Gastrocnemius medialis (tissue), 4 donors: Measurements from ENCODE around the gene SORBS2. TPM values are rescaled to one million over a fixed set of nuclear protein-coding genes. Genes with fewer than 3 reads are reported as not detected.

Experiments
- ATAC-seq, 2 donors: fragments of 150-250 bp; one replicate each; pipeline ENCODE4 v1.9.1; 2016
- DNase-seq, 2 donors: peaks; one replicate each; pipeline ENCODE4 v3.0.0-alpha.2; 2019
- H3K27ac ChIP-seq, 4 donors: fragments of 200-600 bp; sonication (generic); 1 replicate in 1 of 4; 2 replicates in 3 of 4; pipeline ENCODE4 v1.5.1; 2016 to 2018; ENCODE audit warnings: mild to moderate bottlenecking in 2 of 4, moderate library complexity in 1 of 4
- H3K27me3 ChIP-seq, 3 donors: fragments of 200-600 bp; sonication (generic) in 2 of 3; 1 replicate in 1 of 3; 2 replicates in 2 of 3; pipeline versions ENCODE4 v1.5.1 to v1.6.0; 2016 to 2019; ENCODE audit warnings: mild to moderate bottlenecking in 1 of 3, moderate library complexity in 1 of 3
- H3K36me3 ChIP-seq, 2 donors: fragments of 200-600 bp; sonication (generic) in 1 of 2; one replicate each; pipeline ENCODE4 v1.5.1; 2017 to 2018
- H3K4me1 ChIP-seq, 2 donors: fragments of 200-600 bp; sonication (generic) in 1 of 2; one replicate each; pipeline ENCODE4 v1.5.1; 2016 to 2017; ENCODE audit warnings: mild to moderate bottlenecking in 2 of 2
- H3K4me3 ChIP-seq, 4 donors: fragments of 200-600 bp; sonication (generic) in 3 of 4; 1 replicate in 1 of 4; 2 replicates in 3 of 4; pipeline ENCODE4 v1.5.1; 2016 to 2019; ENCODE audit warnings: mild to moderate bottlenecking in 2 of 4
- H3K9me3 ChIP-seq, 3 donors: fragments of 200-600 bp; sonication (generic) in 2 of 3; 1 replicate in 1 of 3; 2 replicates in 2 of 3; pipeline ENCODE4 v1.5.1; 2016 to 2019
- POLR2A ChIP-seq, 2 donors: fragments of 450-650 bp; IDR thresholded peaks; one replicate each; pipeline ENCODE4 v1.6.1; 2017; ENCODE audit warnings: antibody characterized with exemption in 2 of 2, mild to moderate bottlenecking in 2 of 2, moderate library complexity in 2 of 2
- in situ Hi-C, 4 donors: fragments of 200-750 bp; cut with MboI; loops; one replicate each; pipeline versions ENCODE4 v1.15.0 to v1.8.0; 2017; ENCODE audit warnings: low sequenced_read_pairs in 4 of 4
- intact Hi-C: fragments of 100-400 bp; cut with DNase I; formaldehyde crosslinking; loops from one replicate; pipeline ENCODE4 v1.15.1; 2023; ENCODE audit warnings: low total_unique reads
- total RNA-seq, 4 donors: library from RNA; depleted of rRNA; stranded (reverse); fragments of >200 nt; gene quantifications; one replicate each; pipeline versions ENCODE4 v1.1.0 to v1.2.3, GENCODE V29; 2016
- TF ChIP-seq, protein P1 (sequence below), 5 experiments: fragments of 450-650 bp in 3 of 5; fragments of 200-600 bp in 2 of 5; sonication (generic) in 2 of 5; IDR thresholded peaks in 4 of 5; conservative IDR thresholded peaks in 1 of 5; 1 replicate in 4 of 5; 2 replicates in 1 of 5; pipeline ENCODE4 v1.5.1; 2016 to 2019; ENCODE audit warnings: antibody characterized with exemption in 5 of 5, mild to moderate bottlenecking in 3 of 5, moderate library complexity in 3 of 5

SORBS2 gene
- total RNA-seq, 4 donors from 2014 or later = 15.3 to 64.5 (median 17.4) TPM

DNA sequence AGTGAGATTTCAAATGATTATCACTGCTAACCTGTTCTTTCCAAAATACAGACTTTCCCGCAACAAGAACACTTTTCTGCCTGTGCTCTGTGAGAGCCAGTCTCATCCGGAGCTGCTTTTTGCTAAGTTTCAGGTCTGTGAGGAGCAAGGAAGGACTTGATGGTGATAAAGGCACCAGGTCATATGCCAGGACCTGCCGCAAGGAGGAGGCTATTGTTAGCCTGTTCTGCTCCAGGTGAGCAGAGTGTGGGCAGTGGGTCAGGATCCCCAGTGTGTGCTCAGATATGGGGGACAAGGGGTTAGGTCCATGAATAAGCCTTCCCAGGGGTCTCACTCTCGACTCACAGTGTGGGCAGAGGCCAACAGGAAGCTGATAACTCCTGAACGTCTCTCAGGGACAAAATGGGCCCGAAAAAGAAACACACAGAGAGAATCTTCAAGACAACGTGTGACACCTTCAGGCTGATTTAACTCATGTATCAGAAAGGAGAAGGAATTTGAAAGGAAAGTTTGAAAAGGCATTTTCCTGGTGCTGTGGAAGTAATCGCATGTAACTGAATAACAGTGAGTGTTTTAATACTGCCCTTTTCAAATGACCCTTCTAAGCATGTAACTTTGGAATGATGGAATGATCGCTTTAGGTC is 219.0 kb downstream of the SORBS2 start:
- Histone ChIP-seq H3K27ac (peak overlapping the region; percentile 71 to 81 (median 74)), H3K27me3 (no peaks in the 10 kb centered on the region), H3K4me3 (no peak overlapping the region), H3K36me3 (no peaks in the 10 kb centered on the region), H3K4me1 (peaks cover 24 to 33% of the 10 kb centered on the region in 2 donors), H3K9me3 (no peaks in the 10 kb centered on the region)
- in situ Hi-C loops = loop anchor here in 3 of 4 donors (5.0 to 25.0 kb wide), 3 partner anchors 118 to 781 kb away; partner anchors contain the start of gene CCDC110 (in 3 of the 3)
- TF ChIP-seq, protein P1, sequence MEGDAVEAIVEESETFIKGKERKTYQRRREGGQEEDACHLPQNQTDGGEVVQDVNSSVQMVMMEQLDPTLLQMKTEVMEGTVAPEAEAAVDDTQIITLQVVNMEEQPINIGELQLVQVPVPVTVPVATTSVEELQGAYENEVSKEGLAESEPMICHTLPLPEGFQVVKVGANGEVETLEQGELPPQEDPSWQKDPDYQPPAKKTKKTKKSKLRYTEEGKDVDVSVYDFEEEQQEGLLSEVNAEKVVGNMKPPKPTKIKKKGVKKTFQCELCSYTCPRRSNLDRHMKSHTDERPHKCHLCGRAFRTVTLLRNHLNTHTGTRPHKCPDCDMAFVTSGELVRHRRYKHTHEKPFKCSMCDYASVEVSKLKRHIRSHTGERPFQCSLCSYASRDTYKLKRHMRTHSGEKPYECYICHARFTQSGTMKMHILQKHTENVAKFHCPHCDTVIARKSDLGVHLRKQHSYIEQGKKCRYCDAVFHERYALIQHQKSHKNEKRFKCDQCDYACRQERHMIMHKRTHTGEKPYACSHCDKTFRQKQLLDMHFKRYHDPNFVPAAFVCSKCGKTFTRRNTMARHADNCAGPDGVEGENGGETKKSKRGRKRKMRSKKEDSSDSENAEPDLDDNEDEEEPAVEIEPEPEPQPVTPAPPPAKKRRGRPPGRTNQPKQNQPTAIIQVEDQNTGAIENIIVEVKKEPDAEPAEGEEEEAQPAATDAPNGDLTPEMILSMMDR (IDR thresholded peaks at IDR 0.05 in 4 of 5, conservative IDR thresholded peaks at IDR 0.05 in 1 of 5) = peak in 1 of 5 experiments; percentile 25
- TF ChIP-seq POLR2A (IDR thresholded peaks at IDR 0.05) = no peak
- DNase-seq (no peak), ATAC-seq (peak; percentile 15 to 51)
- intact Hi-C loops = loop anchor here (10.0 kb wide), 2 partner anchors 198 to 388 kb away; partner anchors contain the start of genes ANKRD37, CFAP97, LRP2BP and SNX25

DNA sequence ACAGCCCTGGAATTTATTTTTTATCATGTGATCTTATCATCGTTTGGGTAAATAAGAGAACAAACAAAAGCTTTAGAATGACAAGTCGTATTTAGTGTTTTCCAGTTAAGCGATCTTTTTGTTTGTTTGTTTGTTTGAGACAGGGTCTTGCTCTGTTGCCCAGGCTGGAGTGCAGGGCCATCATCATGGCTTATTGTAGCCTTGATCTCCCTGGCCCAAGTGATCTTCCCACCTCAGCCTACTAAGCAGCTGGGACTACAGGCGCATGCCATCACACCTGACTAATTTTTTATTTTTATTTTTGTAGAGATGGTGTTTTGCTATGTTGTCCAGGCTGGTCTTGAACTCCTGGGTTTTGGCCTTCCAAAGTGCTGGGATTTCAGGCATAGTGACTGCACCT is 219.6 kb downstream of the SORBS2 start:
- peaks cover 23 to 29% of the 10 kb centered on the region in 2 donors for H3K4me1 ChIP-seq
- peak overlapping the region; percentile 71 to 81 (median 74) for H3K27ac ChIP-seq
- no peaks in the 10 kb centered on the region for H3K27me3 ChIP-seq
- no peaks in the 10 kb centered on the region for H3K9me3 ChIP-seq
- H3K36me3 ChIP-seq = no peaks in the 10 kb centered on the region
- ATAC-seq (no peak), DNase-seq (no peak)
- intact Hi-C loops (loop anchor here (10.0 kb wide), 2 partner anchors 198 to 388 kb away; partner anchors contain the start of genes ANKRD37, CFAP97, LRP2BP and SNX25), in situ Hi-C loops (loop anchor here in 3 of 4 donors (5.0 to 25.0 kb wide), 3 partner anchors 118 to 780 kb away; partner anchors contain the start of gene CCDC110 (in 3 of the 3))
- no peak overlapping the region for H3K4me3 ChIP-seq
- no peak for TF ChIP-seq POLR2A (IDR thresholded peaks at IDR 0.05)
- TF ChIP-seq, protein P1 (IDR thresholded peaks at IDR 0.05 in 4 of 5, conservative IDR thresholded peaks at IDR 0.05 in 1 of 5) = no peak

DNA sequence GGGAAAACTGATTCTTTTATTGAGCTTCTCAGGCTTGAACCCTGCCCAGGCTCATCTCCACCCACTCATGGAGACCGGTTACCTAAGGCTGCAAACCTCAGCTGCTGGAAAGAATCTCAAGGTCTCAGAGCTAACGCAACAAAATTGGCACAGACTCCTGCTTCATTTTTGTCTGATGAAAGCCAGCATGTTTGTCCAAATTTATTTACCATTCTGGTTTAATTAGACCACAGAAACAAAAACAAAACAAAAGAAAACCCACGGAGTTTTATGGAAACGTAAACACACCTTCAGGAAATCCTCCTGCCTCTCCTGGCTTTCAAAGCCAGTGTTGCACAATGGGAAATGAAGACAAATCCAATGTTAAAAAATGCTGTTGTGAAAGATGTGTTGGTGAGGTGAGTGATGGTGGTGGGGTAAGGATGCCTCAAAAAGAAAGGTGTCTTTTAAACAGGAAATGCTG is 220.3 kb downstream of the SORBS2 start:
- Histone ChIP-seq H3K4me3 (no peak overlapping the region), H3K27ac (peak overlapping the region; percentile 71 to 81 (median 74)), H3K36me3 (no peaks in the 10 kb centered on the region), H3K4me1 (peaks cover 21 to 26% of the 10 kb centered on the region in 2 donors), H3K27me3 (no peaks in the 10 kb centered on the region), H3K9me3 (no peaks in the 10 kb centered on the region)
- no peak for TF ChIP-seq POLR2A (IDR thresholded peaks at IDR 0.05)
- TF ChIP-seq, protein P1 (IDR thresholded peaks at IDR 0.05 in 4 of 5, conservative IDR thresholded peaks at IDR 0.05 in 1 of 5) = no peak
- intact Hi-C loops (loop anchor here (10.0 kb wide), 2 partner anchors 197 to 387 kb away; partner anchors contain the start of genes ANKRD37, CFAP97, LRP2BP and SNX25), in situ Hi-C loops (loop anchor here in 3 of 4 donors (5.0 to 25.0 kb wide), 3 partner anchors 117 to 779 kb away; partner anchors contain the start of gene CCDC110 (in 3 of the 3))
- peak in 1 of 2 donors; percentile 53 for ATAC-seq
- DNase-seq = no peak

DNA sequence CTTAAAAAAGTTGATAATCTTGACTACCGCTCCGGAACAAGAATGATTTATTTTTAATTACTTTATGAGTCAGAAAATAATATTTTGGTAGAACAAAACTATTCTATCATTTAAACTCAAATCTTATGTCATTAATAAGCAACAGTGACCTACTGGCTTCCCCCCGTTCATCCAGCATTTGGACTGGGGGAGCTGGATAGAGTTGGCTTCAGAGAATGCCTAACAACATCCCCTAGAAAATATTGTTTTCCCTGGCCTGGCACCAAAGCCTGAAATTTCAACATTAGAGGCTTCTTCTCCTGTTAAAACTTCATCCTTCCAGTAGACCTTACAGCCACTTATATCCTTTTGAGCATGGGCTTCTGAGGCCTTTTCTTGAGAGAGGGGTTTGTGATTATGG is 221.0 kb downstream of the SORBS2 start:
- Histone ChIP-seq H3K27me3 (no peaks in the 10 kb centered on the region), H3K4me3 (no peak overlapping the region), H3K36me3 (no peaks in the 10 kb centered on the region), H3K27ac (peak overlapping the region; percentile 71 to 81 (median 74)), H3K4me1 (peaks cover 21 to 26% of the 10 kb centered on the region in 2 donors), H3K9me3 (no peaks in the 10 kb centered on the region)
- no peak for DNase-seq
- in situ Hi-C loops = loop anchor here in 3 of 4 donors (5.0 to 25.0 kb wide), 3 partner anchors 116 to 779 kb away; partner anchors contain the start of gene CCDC110 (in 3 of the 3)
- ATAC-seq = no peak
- TF ChIP-seq POLR2A (IDR thresholded peaks at IDR 0.05) = no peak
- TF ChIP-seq, protein P1 (IDR thresholded peaks at IDR 0.05 in 4 of 5, conservative IDR thresholded peaks at IDR 0.05 in 1 of 5) = no peak
- intact Hi-C loops = loop anchor here (10.0 kb wide), 2 partner anchors 196 to 386 kb away; partner anchors contain the start of genes ANKRD37, CFAP97, LRP2BP and SNX25
